ENCODE measurements around the gene CPEB4. TPM values are rescaled to one million over a fixed set of nuclear protein-coding genes. Genes with fewer than 3 reads are reported as not detected.

The CPEB4 gene
- total and polyA plus RNA-seq, 10 of the 15 experiments (the other 5 are each of a cell fraction or from before 2014, with no cell fraction given): 6.9 to 33.1 (median 20.4) TPM

DNA sequence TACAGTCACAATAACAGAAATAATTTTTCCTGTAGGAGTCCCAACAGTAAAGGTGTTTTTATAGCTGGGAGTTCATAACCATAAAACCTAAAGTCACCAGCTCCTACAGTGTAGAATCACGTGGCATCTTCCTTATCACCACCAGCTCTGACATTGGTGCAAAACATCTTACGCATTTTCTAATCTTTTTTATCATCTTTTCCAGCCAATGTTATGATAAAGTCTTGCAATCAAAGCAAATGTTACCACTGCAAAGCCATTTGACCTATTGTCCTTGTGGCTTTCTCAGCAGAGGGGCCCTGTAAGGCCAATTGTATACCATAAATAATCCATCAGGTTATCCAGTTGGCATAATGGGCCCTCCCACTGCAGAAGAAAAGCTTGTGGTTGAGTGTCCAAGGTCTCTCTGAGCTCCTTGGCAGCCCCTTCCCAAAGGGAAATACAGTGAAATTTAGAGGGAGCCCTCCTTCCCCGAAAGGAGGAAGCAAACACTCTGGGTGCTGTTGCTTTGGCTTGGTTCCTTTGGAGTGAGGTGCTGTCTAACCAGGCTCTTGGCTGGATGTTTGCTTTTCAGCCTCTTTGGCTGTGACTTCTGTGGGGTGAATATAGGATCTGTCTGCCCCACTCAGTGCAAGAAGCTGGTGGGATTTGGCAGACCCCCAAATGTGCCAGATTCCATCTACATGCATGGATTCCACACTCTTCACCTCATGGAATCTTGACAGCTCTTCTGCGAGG lies 29.3 kb upstream of the CPEB4 start:
- Histone ChIP-seq H3K27ac (ENCODE audit: control insufficient read depth, insufficient read depth) (no peak overlapping the region), H3K9ac (ENCODE audit: control insufficient read depth, insufficient read depth, low read length) (no peak overlapping the region), H3K79me2 (ENCODE audit: control insufficient read depth, insufficient read depth, low read length) (no peaks in the 10 kb centered on the region), H3K36me3 (ENCODE audit: control insufficient read depth in 2 of 2, insufficient read depth in 2 of 2, low read length in 1 of 2) (no peaks in the 10 kb centered on the region), H3K4me3 (no peak overlapping the region), H3K27me3 (replicated peaks in 1 of 2; ENCODE audit: control insufficient read depth in 2 of 2, insufficient read depth in 2 of 2, low read length in 1 of 2) (no peaks in the 10 kb centered on the region), H2AFZ (ENCODE audit: control insufficient read depth, low read depth, low read length) (no peak overlapping the region), H3K4me1 (ENCODE audit: control insufficient read depth, insufficient read depth, low read length) (no peaks in the 10 kb centered on the region), H4K20me1 (ENCODE audit: control insufficient read depth, insufficient read depth) (no peaks in the 10 kb centered on the region), H3K4me2 (ENCODE audit: control insufficient read depth, insufficient read depth) (no peak overlapping the region), H3K9me3 (replicated peaks; ENCODE audit: control insufficient read depth, insufficient read depth, low read length) (no peaks in the 10 kb centered on the region)
- CTCF ChIA-PET: interaction anchor here (1.5 to 1.9 kb wide), 4 partner anchors 14 to 74 kb away, joined by 3 to 5 read pairs (median 4); no protein-coding TSS in a partner anchor
- WGBS (ENCODE audit: insufficient coverage, insufficient replicate concordance, low lambda C conversion rate, missing lambda C conversion rate): 70% methylated on average over 4 of the region's 4 CpGs
- SMC1A ChIA-PET (ENCODE audit: uncharacterized antibody, unreplicated experiment): interaction anchor here (1.2 to 3.7 kb wide), 4 partner anchors 11 to 32 kb away, joined by 3 to 11 read pairs (median 4); no protein-coding TSS in a partner anchor
- no peak for ATAC-seq
- POLR2A ChIA-PET: interaction anchor here (0.6 to 1.7 kb wide), 3 partner anchors 9 to 26 kb away, joined by 3 to 6 read pairs (median 3); no protein-coding TSS in a partner anchor
- RAD21 ChIA-PET (ENCODE audit: unreplicated experiment): interaction anchor here (0.8 to 1.6 kb wide), 2 partner anchors 11 to 36 kb away, joined by 3 to 4 read pairs; no protein-coding TSS in a partner anchor
- in situ Hi-C loops (cut with MboI): no loop called here
- TF ChIP-seq, protein P1, sequence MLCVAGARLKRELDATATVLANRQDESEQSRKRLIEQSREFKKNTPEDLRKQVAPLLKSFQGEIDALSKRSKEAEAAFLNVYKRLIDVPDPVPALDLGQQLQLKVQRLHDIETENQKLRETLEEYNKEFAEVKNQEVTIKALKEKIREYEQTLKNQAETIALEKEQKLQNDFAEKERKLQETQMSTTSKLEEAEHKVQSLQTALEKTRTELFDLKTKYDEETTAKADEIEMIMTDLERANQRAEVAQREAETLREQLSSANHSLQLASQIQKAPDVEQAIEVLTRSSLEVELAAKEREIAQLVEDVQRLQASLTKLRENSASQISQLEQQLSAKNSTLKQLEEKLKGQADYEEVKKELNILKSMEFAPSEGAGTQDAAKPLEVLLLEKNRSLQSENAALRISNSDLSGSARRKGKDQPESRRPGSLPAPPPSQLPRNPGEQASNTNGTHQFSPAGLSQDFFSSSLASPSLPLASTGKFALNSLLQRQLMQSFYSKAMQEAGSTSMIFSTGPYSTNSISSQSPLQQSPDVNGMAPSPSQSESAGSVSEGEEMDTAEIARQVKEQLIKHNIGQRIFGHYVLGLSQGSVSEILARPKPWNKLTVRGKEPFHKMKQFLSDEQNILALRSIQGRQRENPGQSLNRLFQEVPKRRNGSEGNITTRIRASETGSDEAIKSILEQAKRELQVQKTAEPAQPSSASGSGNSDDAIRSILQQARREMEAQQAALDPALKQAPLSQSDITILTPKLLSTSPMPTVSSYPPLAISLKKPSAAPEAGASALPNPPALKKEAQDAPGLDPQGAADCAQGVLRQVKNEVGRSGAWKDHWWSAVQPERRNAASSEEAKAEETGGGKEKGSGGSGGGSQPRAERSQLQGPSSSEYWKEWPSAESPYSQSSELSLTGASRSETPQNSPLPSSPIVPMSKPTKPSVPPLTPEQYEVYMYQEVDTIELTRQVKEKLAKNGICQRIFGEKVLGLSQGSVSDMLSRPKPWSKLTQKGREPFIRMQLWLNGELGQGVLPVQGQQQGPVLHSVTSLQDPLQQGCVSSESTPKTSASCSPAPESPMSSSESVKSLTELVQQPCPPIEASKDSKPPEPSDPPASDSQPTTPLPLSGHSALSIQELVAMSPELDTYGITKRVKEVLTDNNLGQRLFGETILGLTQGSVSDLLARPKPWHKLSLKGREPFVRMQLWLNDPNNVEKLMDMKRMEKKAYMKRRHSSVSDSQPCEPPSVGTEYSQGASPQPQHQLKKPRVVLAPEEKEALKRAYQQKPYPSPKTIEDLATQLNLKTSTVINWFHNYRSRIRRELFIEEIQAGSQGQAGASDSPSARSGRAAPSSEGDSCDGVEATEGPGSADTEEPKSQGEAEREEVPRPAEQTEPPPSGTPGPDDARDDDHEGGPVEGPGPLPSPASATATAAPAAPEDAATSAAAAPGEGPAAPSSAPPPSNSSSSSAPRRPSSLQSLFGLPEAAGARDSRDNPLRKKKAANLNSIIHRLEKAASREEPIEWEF (IDR thresholded peaks at IDR 0.05; ENCODE audit: insufficient replicate concordance, low read depth, low read length): no peak
- TF ChIP-seq, protein P2, sequence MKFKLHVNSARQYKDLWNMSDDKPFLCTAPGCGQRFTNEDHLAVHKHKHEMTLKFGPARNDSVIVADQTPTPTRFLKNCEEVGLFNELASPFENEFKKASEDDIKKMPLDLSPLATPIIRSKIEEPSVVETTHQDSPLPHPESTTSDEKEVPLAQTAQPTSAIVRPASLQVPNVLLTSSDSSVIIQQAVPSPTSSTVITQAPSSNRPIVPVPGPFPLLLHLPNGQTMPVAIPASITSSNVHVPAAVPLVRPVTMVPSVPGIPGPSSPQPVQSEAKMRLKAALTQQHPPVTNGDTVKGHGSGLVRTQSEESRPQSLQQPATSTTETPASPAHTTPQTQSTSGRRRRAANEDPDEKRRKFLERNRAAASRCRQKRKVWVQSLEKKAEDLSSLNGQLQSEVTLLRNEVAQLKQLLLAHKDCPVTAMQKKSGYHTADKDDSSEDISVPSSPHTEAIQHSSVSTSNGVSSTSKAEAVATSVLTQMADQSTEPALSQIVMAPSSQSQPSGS (IDR thresholded peaks at IDR 0.05; ENCODE audit: low read length): no peak
- TF ChIP-seq MXI1 (IDR thresholded peaks at IDR 0.05; ENCODE audit: low read depth, low read length): no peak
- TF ChIP-seq SMC3 (IDR thresholded peaks at IDR 0.05; ENCODE audit: borderline replicate concordance, low read length): no peak
- no peak for TF ChIP-seq WRNIP1 (IDR thresholded peaks at IDR 0.05; ENCODE audit: borderline replicate concordance, low read depth, low read length)
- no peak for TF ChIP-seq ZNF207 (IDR thresholded peaks at IDR 0.05; ENCODE audit: borderline replicate concordance)
- DNase-seq (ENCODE audit: low read depth, low spot score): no peak
- no peak for FAIRE-seq
- intact Hi-C loops (cut with micrococcal nuclease; ENCODE audit: unreplicated experiment): no loop called here
- BruUV-seq (replicated peaks): no TSS peak
